Measurements from ENCODE around the gene KYAT1. TPM values are rescaled to one million over a fixed set of nuclear protein-coding genes. Genes with fewer than 3 reads are reported as not detected.

The KYAT1 gene
- total and polyA plus RNA-seq, 12 donors, result 8.9 to 20.3 (median 11.1) TPM

DNA sequence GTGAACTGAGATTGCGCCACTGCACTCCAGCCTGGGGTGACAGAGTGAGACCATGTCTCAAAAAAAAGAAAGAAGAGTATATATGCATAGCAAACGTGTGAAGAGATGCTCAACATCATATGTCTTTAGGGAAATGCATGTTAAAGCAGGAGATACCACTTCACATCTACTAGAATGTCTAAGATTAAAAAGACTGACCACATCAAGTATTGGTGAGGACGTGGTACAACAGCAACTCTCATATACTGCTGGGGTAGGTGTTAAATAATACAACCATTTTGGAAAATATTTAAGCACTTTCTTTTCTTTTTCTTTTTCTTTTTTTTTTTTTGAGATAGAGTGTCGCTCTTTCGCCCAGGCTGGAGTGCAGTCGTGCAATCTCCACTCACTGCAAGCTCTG lies 96.3 kb downstream of the KYAT1 start:
- intact Hi-C loops (cut with DNase I), result no loop called here
- no peak for ATAC-seq

More for the DNA sequence above, 96.3 kb downstream of the KYAT1 start:
- Histone ChIP-seq H3K4me1 (peaks cover 8 to 30% (median 19%) of the 10 kb centered on the region in 9 donors), H3K9me3 (peaks cover 0 to 10% (median 0%) of the 10 kb centered on the region in 11 donors), H3K27me3 (no peaks in the 10 kb centered on the region), H3K4me3 (no peak overlapping the region), H3K36me3 (peaks cover 0 to 20% (median 0%) of the 10 kb centered on the region in 9 donors), H3K27ac (no peak overlapping the region)
- 93 to 96% methylated on average over 6 of the region's 6 CpGs for WGBS, 2 donors
- TF ChIP-seq, protein P1, sequence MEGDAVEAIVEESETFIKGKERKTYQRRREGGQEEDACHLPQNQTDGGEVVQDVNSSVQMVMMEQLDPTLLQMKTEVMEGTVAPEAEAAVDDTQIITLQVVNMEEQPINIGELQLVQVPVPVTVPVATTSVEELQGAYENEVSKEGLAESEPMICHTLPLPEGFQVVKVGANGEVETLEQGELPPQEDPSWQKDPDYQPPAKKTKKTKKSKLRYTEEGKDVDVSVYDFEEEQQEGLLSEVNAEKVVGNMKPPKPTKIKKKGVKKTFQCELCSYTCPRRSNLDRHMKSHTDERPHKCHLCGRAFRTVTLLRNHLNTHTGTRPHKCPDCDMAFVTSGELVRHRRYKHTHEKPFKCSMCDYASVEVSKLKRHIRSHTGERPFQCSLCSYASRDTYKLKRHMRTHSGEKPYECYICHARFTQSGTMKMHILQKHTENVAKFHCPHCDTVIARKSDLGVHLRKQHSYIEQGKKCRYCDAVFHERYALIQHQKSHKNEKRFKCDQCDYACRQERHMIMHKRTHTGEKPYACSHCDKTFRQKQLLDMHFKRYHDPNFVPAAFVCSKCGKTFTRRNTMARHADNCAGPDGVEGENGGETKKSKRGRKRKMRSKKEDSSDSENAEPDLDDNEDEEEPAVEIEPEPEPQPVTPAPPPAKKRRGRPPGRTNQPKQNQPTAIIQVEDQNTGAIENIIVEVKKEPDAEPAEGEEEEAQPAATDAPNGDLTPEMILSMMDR (IDR thresholded peaks at IDR 0.05), result no peak
- no peak for DNase-seq

Other genes starting within 250 kb of the KYAT1 start
- gene DYNC2I2, start 225.1 kb downstream of the KYAT1 start, total RNA-seq, result 10 to 100 TPM; 22.1 to 44.8 (median 30.1) TPM
- 10 to 100 TPM; 60.1 to 83.2 TPM for gene DYNC2I2, start 225.1 kb downstream of the KYAT1 start, polyA plus RNA-seq
- 100 to 1,000 TPM; 183 to 228 (median 202) TPM for gene SET, start 192.7 kb downstream of the KYAT1 start, total RNA-seq
- gene SET, start 192.7 kb downstream of the KYAT1 start, polyA plus RNA-seq, result 100 to 1,000 TPM in 1 of 2 donors, 10 to 100 TPM in 1; 87.0 to 138 TPM
- 1 to 10 TPM; 3.7 to 8.9 (median 4.7) TPM for gene PKN3, start 179.4 kb downstream of the KYAT1 start, total RNA-seq
- gene PKN3, start 179.4 kb downstream of the KYAT1 start, polyA plus RNA-seq, result 10 to 100 TPM; 10.6 to 12.7 TPM
- gene ZDHHC12, start 157.8 kb downstream of the KYAT1 start, total RNA-seq, result 10 to 100 TPM in 2 of 10 donors, 1 to 10 TPM in 8; 4.1 to 22.5 (median 6.0) TPM
- gene ZDHHC12, start 157.8 kb downstream of the KYAT1 start, polyA plus RNA-seq, result 10 to 100 TPM; 15.2 to 36.6 TPM
- gene ZER1, start 110.0 kb downstream of the KYAT1 start, total RNA-seq, result 10 to 100 TPM; 51.8 to 71.1 (median 60.9) TPM
- 10 to 100 TPM; 24.3 to 36.3 TPM for gene ZER1, start 110.0 kb downstream of the KYAT1 start, polyA plus RNA-seq
- gene TBC1D13, start 94.7 kb downstream of the KYAT1 start, total RNA-seq, result 10 to 100 TPM; 15.0 to 21.3 (median 17.8) TPM
- 10 to 100 TPM; 12.3 to 13.5 TPM for gene TBC1D13, start 94.7 kb downstream of the KYAT1 start, polyA plus RNA-seq
- 10 to 100 TPM; 40.9 to 97.2 (median 52.0) TPM for gene ENDOG, start 63.5 kb downstream of the KYAT1 start, total RNA-seq
- 10 to 100 TPM; 51.3 to 98.8 TPM for gene ENDOG, start 63.5 kb downstream of the KYAT1 start, polyA plus RNA-seq
- 10 to 100 TPM in 9 of 10 donors, 1 to 10 TPM in 1; 9.9 to 22.1 (median 16.4) TPM for gene SPOUT1, start 52.2 kb downstream of the KYAT1 start, total RNA-seq
- gene SPOUT1, start 52.2 kb downstream of the KYAT1 start, polyA plus RNA-seq, result 10 to 100 TPM; 20.8 to 22.4 TPM
- 10 to 100 TPM; 15.2 to 45.1 (median 19.6) TPM for gene LRRC8A, start 183 bp upstream of the KYAT1 start, total RNA-seq
- 10 to 100 TPM; 13.2 to 41.7 TPM for gene LRRC8A, start 183 bp upstream of the KYAT1 start, polyA plus RNA-seq
- gene PHYHD1, start 39.0 kb upstream of the KYAT1 start, total RNA-seq, result 10 to 100 TPM; 14.7 to 38.9 (median 21.8) TPM
- gene PHYHD1, start 39.0 kb upstream of the KYAT1 start, polyA plus RNA-seq, result 10 to 100 TPM; 26.3 to 49.2 TPM
- gene DOLK, start 65.7 kb upstream of the KYAT1 start, total RNA-seq, result 10 to 100 TPM in 3 of 10 donors, 1 to 10 TPM in 7; 6.0 to 12.0 (median 8.8) TPM
- gene DOLK, start 65.7 kb upstream of the KYAT1 start, polyA plus RNA-seq, result 10 to 100 TPM in 1 of 2 donors, 1 to 10 TPM in 1; 5.0 to 14.2 TPM
- 10 to 100 TPM; 16.1 to 27.3 (median 20.6) TPM for gene NUP188, start 65.7 kb upstream of the KYAT1 start, total RNA-seq
- gene NUP188, start 65.7 kb upstream of the KYAT1 start, polyA plus RNA-seq, result 10 to 100 TPM; 12.7 to 20.6 TPM
- 10 to 100 TPM; 25.2 to 40.5 (median 31.5) TPM for gene SH3GLB2, start 146.4 kb upstream of the KYAT1 start, total RNA-seq
- 10 to 100 TPM; 34.1 to 51.3 TPM for gene SH3GLB2, start 146.4 kb upstream of the KYAT1 start, polyA plus RNA-seq
- 10 to 100 TPM; 30.4 to 46.0 (median 34.5) TPM for gene MIGA2, start 154.7 kb upstream of the KYAT1 start, total RNA-seq
- gene MIGA2, start 154.7 kb upstream of the KYAT1 start, polyA plus RNA-seq, result 10 to 100 TPM; 39.6 to 44.4 TPM
- 1 to 10 TPM; 3.1 to 7.0 (median 5.0) TPM for gene DOLPP1, start 199.2 kb upstream of the KYAT1 start, total RNA-seq
- 1 to 10 TPM; 3.8 to 8.1 TPM for gene DOLPP1, start 199.2 kb upstream of the KYAT1 start, polyA plus RNA-seq
- gene CRAT, start 228.8 kb upstream of the KYAT1 start, total RNA-seq, result 10 to 100 TPM; 67.0 to 84.7 (median 74.1) TPM
- 10 to 100 TPM; 19.5 to 48.5 TPM for gene CRAT, start 228.8 kb upstream of the KYAT1 start, polyA plus RNA-seq
- 100 to 1,000 TPM; 169 to 227 (median 187) TPM for gene PTPA, start 229.5 kb upstream of the KYAT1 start, total RNA-seq
- gene PTPA, start 229.5 kb upstream of the KYAT1 start, polyA plus RNA-seq, result 100 to 1,000 TPM; 106 to 176 TPM